Suprapubic skin (tissue), 3 donors: Measurements from ENCODE around the gene SSNA1.

ENCODE experiments used
- CTCF ChIP-seq, 2 donors: fragments of 200-600 bp in 1 of 2; fragments of 450-650 bp in 1 of 2; sonication (generic) in 1 of 2; IDR thresholded peaks; one replicate each; pipeline ENCODE4 v1.5.1; 2016 to 2019; ENCODE audit warnings: antibody characterized with exemption in 2 of 2, mild to moderate bottlenecking in 1 of 2, moderate library complexity in 1 of 2
- EP300 ChIP-seq: sonication (generic); formaldehyde crosslinking; IDR thresholded peaks from one replicate; pipeline ENCODE4 v1.6.1; 2017; ENCODE audit warnings: antibody characterized with exemption
- POLR2A ChIP-seq, 2 donors: fragments of 450-650 bp; IDR thresholded peaks; one replicate each; pipeline ENCODE4 v1.6.1; 2017; ENCODE audit warnings: antibody characterized with exemption in 2 of 2, mild to moderate bottlenecking in 2 of 2, moderate library complexity in 2 of 2

GRCh38 chr9:137202966-137203365, 14.5 kb downstream of the SSNA1 start:
- TF ChIP-seq CTCF (IDR thresholded peaks at IDR 0.05) (no peak), POLR2A (IDR thresholded peaks at IDR 0.05) (no peak), EP300 (no peak)
